ENCODE results near the gene IFNLR1.

GRCh38 chr1:24204116-24204515 lies 17.0 kb upstream of the IFNLR1 start:
- no peak for TF ChIP-seq ZNF565 (CRISPR knock-in tag; conservative IDR thresholded peaks at IDR 0.05; ENCODE audit: low read depth)
- TF ChIP-seq CSRNP3 (CRISPR knock-in tag; IDR thresholded peaks at IDR 0.05), result no peak
- no peak for TF ChIP-seq PATZ1 (CRISPR knock-in tag; IDR thresholded peaks at IDR 0.05; ENCODE audit: borderline replicate concordance)
- TF ChIP-seq OSR1 (CRISPR knock-in tag; IDR thresholded peaks at IDR 0.05), result no peak
- no peak for TF ChIP-seq ISL1 (CRISPR knock-in tag; IDR thresholded peaks at IDR 0.05)

All from SK-N-SH treated with all-trans-retinoic acid at 6 μM for 48 hours (cell line).